Effector memory CD4-positive, alpha-beta T cell (primary cell): Measurements from ENCODE around the gene PEX11B.

Experiments used
- DNase-seq, 3 donors: peaks; one replicate each; pipeline ENCODE4 v3.0.0-alpha.2; 2020
- H3K27ac ChIP-seq: 2 replicates; pipeline ENCODE4 v1.7.0; 2013; ENCODE audit warnings: mild to moderate bottlenecking, low read length, moderate library complexity; ENCODE audit not compliant: insufficient read depth, poor library complexity, severe bottlenecking
- H3K27me3 ChIP-seq: replicated peaks from 2 replicates; pipeline ENCODE4 v1.7.0; 2013; ENCODE audit warnings: mild to moderate bottlenecking, low read length; ENCODE audit not compliant: insufficient read depth, control insufficient read depth, poor library complexity, severe bottlenecking
- H3K36me3 ChIP-seq: 2 replicates; pipeline ENCODE4 v1.7.0; 2013; ENCODE audit warnings: mild to moderate bottlenecking, low read length, moderate library complexity; ENCODE audit not compliant: control insufficient read depth, insufficient read depth
- H3K4me1 ChIP-seq: 2 replicates; pipeline ENCODE4 v1.7.0; 2013; ENCODE audit warnings: low read length, mild to moderate bottlenecking; ENCODE audit not compliant: control insufficient read depth, insufficient read depth, poor library complexity, severe bottlenecking
- H3K4me3 ChIP-seq: 2 replicates; pipeline ENCODE4 v1.7.0; 2013; ENCODE audit warnings: low read length, low read depth, mild to moderate bottlenecking; ENCODE audit not compliant: insufficient read depth, poor library complexity, severe bottlenecking
- H3K9me3 ChIP-seq: 2 replicates; pipeline ENCODE4 v1.7.0; 2013; ENCODE audit warnings: mild to moderate bottlenecking, low read length, moderate library complexity; ENCODE audit not compliant: control insufficient read depth

Gene PEX11B

GRCh38 chr1:145878724-145879123, 39.8 kb downstream of the PEX11B start:
- H3K27ac ChIP-seq: no peak overlapping the region
- no peaks in the 10 kb centered on the region for H3K36me3 ChIP-seq
- no peaks in the 10 kb centered on the region for H3K27me3 ChIP-seq
- H3K4me3 ChIP-seq: no peak overlapping the region
- no peak for DNase-seq
- H3K9me3 ChIP-seq: no peaks in the 10 kb centered on the region
- no peaks in the 10 kb centered on the region for H3K4me1 ChIP-seq

DNA sequence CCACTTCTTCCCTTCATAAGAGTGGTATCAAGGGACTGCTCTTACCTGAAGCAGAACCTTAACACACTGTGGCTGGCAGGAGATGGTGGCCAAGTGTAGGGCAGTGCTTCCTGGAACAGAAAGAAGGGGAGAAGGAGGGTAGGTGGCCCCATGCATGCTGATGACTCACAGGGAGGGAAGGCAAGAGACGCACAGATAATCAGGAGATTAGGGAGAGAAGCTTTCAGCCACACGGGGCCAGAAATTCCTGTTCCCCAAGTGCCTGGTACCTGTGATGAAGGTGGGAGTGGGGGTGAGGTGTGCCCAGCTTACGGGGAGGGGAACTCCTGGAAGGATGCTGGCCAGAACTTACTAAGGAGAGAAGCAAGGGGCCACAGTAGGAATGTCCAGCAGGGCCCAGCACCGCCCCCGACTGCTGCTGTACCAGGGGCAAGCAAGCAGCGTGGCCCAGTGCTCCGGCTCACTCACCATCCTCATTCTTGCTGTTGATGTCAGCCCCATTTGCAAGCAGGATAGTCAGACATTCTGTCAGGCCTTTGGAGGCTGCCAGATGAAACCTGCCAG, 40.5 kb downstream of the PEX11B start:
- Histone ChIP-seq H3K27ac (no peak overlapping the region), H3K36me3 (no peaks in the 10 kb centered on the region), H3K4me3 (no peak overlapping the region), H3K4me1 (no peaks in the 10 kb centered on the region), H3K27me3 (no peaks in the 10 kb centered on the region), H3K9me3 (no peaks in the 10 kb centered on the region)
- DNase-seq: no peak

DNA sequence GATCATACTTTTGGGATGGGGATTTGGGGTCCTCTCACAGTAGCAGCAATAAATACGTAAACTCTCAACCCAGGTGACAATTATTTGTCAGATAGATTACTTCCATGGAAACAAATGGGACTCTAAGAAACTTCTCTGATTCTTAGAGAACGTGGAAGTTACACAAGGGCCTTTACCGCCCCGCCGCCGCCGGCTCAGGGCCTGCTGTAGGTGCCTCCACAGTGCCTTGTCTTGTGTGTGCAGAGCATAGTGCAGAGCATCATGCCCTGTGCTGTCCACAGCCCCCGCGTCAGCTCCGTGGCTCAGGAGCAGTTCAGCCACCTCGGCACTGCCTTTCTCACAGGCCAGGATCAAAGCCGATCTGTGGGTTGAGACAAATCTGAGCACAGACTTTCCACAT, 43.9 kb downstream of the PEX11B start:
- Histone ChIP-seq H3K4me1 (peaks cover 6% of the 10 kb centered on the region), H3K4me3 (no peak overlapping the region), H3K27ac (no peak overlapping the region), H3K9me3 (no peaks in the 10 kb centered on the region), H3K27me3 (no peaks in the 10 kb centered on the region), H3K36me3 (no peaks in the 10 kb centered on the region)
- DNase-seq: no peak

- no peak for DNase-seq
- Histone ChIP-seq H3K27me3 (no peaks in the 10 kb centered on the region), H3K4me1 (peaks cover 6% of the 10 kb centered on the region), H3K36me3 (no peaks in the 10 kb centered on the region), H3K27ac (no peak overlapping the region), H3K4me3 (peak overlapping the region; percentile 42), H3K9me3 (no peaks in the 10 kb centered on the region)
Observed at GRCh38 chr1:145871994-145872924, 46.3 kb downstream of the PEX11B start.

GRCh38 chr1:145868232-145868631, 50.3 kb downstream of the PEX11B start:
- Histone ChIP-seq H3K36me3 (no peaks in the 10 kb centered on the region), H3K9me3 (no peaks in the 10 kb centered on the region), H3K27me3 (no peaks in the 10 kb centered on the region), H3K4me1 (peaks cover 6% of the 10 kb centered on the region), H3K27ac (no peak overlapping the region), H3K4me3 (no peak overlapping the region)
- DNase-seq: no peak

GRCh38 chr1:145863282-145864018, 55.1 kb downstream of the PEX11B start:
- Histone ChIP-seq H3K27ac (no peak overlapping the region), H3K4me1 (no peaks in the 10 kb centered on the region), H3K27me3 (no peaks in the 10 kb centered on the region), H3K9me3 (no peaks in the 10 kb centered on the region), H3K36me3 (no peaks in the 10 kb centered on the region), H3K4me3 (no peak overlapping the region)
- no peak for DNase-seq
